Right hindlimb (tissue), 1 donor: ENCODE results near the gene ADGRG1.

Source experiments
- DNase-seq: peaks from one replicate; pipeline ENCODE4 v3.0.0-alpha.2; 2018

Gene ADGRG1

GRCh38 chr16:57651344-57652333, 23.2 kb downstream of the ADGRG1 start:
- DNase-seq: no peak

DNA sequence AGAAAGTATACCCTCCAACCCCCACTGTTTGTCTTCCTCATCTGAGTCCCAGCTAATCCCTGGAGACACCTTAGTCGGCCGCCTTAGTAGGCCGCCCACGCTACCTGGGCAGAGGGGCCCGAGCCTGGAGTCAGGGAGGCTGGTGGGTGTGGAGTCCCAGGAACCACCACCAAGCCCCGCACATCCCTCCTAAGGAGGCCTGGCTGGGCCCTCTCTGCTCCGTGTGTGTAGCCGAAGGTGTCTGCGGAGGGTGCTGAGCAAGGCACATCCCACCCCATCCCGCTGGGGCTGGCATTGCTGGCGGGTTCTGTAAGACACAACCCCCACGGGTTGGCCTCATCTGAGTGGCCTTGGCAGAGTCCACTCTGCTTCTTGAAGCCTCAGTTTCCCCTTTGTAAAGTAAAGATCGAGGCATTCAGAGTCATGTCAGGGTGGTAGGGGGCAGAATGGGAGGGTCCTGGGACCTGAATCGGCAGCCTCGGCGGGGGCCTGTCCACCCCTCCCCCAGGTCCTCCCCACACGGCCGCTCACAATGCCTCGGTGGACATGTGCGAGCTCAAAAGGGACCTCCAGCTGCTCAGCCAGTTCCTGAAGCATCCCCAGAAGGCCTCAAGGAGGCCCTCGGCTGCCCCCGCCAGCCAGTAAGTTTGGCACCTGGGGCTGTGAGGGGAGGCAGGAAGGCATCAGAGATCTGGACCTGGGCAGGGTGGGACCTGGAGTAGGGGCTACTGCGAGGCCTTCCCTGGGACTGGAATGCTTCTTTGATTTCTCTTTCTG, 24.5 kb downstream of the ADGRG1 start:
- DNase-seq: no peak

- peak; percentile 58 for DNase-seq
Measured at GRCh38 chr16:57653936-57654335, 25.5 kb downstream of the ADGRG1 start.

- DNase-seq: no peak
Measured at GRCh38 chr16:57656342-57656955, 28.0 kb downstream of the ADGRG1 start.

DNA sequence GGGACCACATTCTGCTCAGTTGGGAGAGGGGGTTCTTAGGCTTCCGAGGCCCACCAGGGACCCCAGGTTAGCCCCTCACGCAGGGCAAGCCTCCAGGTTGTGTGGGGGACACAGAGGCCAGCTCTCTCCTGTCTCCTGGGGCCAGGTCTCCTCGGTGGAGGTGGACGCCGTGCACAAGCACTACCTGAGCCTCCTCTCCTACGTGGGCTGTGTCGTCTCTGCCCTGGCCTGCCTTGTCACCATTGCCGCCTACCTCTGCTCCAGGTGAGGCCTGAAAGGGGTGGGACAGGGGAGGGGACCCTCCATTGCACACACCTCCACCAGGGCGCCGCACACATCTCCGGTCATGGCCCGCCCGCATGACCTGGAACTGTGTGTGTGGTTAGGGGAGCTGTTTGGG, 28.8 kb downstream of the ADGRG1 start:
- no peak for DNase-seq

DNA sequence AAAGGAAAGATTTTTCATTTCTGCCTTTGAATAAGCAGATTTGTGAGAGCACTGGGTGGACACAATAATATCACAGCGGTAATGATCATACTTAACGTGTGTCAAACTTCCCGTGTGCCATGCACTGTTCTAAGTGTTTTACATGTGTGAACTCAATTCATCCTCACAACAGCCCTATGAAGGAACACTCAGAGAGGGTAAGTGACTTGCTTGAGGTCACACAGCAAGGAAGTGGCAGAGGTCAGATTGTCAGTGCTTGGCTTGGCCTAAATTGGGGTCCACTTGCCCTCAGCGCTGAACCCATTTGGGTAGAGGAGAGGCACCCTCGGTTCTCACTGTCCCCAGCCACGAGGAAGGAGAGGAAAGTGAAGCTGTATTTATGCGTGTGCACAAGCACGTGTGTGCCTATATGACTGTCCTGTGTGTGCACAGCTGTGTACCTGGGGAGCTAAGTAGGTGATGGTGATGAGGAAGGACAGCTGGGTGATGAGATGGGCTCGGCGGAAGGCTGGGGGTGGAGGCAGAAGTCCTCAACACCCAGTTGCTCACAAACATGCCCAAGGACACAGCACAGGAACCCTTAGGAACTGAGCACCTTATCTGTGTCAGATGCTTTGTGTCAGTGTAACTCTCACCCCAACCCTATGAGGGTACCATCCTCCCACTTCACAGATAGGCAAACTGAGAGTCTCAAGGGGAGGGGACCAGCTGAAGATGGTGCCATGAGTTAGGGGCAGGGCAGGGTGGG, 29.9 kb downstream of the ADGRG1 start:
- no peak for DNase-seq

- no peak for DNase-seq
Measured at GRCh38 chr16:57658878-57659674, 30.6 kb downstream of the ADGRG1 start.

DNA sequence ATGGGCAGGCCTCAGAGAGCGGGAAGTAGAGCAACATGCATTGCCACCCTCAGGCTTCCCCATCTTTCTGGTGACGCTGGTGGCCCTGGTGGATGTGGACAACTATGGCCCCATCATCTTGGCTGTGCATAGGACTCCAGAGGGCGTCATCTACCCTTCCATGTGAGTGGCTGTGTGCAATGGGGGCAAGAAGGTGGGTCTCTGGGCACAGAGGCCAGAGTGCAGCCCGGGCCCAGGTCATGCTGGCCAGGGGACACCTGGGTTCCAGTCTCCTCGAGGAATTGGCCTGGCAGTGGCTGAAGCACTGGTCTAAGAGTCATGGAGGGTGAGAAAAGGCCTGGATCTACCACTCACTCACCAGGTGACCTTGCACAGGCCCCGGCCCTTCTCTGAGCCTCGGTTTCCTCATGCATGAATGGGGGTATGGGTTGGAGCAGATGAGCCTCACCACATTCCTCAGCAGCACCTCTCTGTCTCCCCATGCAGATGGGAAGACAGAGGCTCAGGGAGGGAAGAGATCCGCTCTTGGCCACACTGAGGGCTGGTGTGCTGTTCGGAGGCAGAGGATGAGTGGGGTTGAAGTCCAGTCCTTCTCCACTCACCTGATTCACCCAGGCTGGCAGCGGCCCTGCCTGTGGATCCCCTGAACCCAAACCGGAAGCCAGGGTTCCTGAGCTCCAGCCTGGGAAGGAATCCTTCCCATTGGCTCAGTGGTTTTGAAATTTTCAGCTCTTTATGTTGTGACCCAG, 32.5 kb downstream of the ADGRG1 start:
- no peak for DNase-seq

GRCh38 chr16:57661510-57661909, 33.1 kb downstream of the ADGRG1 start:
- no peak for DNase-seq

DNA sequence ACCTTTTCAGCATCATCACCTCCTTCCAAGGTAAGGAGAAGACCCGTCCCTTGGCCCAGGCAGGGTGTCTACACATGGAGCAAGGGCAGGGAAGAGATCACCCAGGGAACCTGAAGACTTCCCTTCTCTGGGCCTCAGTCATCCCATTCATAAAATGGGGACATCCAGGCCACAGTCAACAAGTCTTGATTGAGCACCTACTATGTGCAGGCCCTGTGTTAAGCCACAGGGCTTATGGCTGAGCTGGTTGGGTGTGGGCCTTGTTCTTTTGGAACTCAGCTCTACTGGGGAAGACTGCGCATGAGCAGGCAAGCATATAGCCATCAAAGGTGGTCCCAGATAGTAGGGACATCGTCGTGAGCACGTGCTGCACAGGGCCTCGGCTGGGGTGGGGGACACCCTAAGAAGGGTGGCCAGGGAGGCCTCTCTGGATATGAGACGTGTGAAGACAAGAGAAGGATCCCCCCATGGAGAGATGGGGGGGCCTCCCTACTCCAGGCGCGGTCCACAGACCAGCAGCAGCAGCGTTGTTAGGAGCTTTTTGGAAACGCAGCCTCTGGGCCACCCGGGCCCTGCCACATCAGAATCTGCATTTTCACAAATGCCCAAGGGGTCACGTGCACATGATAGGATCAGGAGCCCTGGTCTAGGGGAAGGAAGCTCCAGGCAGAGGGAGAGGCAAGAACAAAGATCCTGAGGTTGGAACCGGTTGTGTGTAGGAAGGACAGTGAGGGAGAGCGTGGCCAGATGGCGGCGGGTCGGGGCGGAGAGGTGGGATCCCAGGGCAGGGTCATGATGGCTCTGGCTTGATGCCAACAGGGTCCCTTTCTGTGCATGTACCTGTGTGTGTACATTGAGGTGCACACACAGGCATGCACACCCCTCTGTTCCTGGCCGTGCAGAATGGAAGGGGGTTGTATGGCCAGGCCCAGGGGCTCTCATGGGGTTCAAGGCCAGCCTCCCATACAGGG, 33.8 kb downstream of the ADGRG1 start:
- no peak for DNase-seq

- no peak for DNase-seq
Measured at GRCh38 chr16:57663436-57663835, 35.0 kb downstream of the ADGRG1 start.

- DNase-seq: no peak
Measured at GRCh38 chr16:57663917-57664661, 35.7 kb downstream of the ADGRG1 start.

DNA sequence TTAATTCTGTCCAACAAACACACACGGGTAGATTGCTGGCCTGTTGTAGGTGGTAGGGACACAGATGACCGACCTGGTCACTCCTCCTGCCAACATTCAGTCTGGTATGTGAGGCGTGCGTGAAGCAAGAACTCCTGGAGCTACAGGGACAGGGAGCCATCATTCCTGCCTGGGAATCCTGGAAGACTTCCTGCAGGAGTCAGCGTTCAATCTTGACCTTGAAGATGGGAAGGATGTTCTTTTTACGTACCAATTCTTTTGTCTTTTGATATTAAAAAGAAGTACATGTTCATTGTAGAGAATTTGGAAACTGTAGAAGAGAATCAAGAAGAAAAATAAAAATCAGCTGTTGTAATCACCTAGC, 36.2 kb downstream of the ADGRG1 start:
- no peak for DNase-seq

DNA sequence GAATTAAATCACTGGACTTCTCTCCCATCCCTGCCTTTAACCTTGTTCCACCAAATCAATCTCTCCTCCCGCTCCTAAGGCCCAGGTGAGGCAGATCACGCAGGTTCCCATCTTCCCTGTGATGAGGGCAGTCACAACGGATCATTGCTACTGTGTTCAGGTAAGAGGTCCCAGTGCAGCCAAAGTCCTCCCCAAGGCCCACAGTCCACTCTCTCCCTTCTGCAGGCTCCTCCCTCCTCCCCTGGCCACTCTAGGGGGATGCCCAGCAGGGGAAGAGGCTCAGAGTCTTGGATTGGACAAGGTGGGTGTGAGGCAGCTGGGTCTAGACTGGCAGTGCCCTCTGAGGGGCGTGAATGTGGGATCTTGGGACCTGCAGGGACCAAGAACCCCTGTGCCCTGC, 37.1 kb downstream of the ADGRG1 start:
- DNase-seq: no peak

- DNase-seq: no peak
Measured at GRCh38 chr16:57666353-57667047, 38.1 kb downstream of the ADGRG1 start.

GRCh38 chr16:57667048-57667525, 38.7 kb downstream of the ADGRG1 start:
- DNase-seq: no peak

- no peak for DNase-seq
Measured at GRCh38 chr16:57667526-57668262, 39.3 kb downstream of the ADGRG1 start.

GRCh38 chr16:57668263-57668571, 39.8 kb downstream of the ADGRG1 start, which contains the start of gene ADGRG3:
Gene ADGRG3 (plus strand): TSS chr16:57668306. CDS start chr16:57668348, 42 bp downstream.
- no peak for DNase-seq
